ELF-1 (cell line): ENCODE data around the gene OR51D1.

Experiments used
- DNase-seq: peaks from one replicate; pipeline ENCODE4 v3.0.0-alpha.2; 2016; ENCODE audit warnings: low read depth, low spot score

Gene OR51D1, protein sequence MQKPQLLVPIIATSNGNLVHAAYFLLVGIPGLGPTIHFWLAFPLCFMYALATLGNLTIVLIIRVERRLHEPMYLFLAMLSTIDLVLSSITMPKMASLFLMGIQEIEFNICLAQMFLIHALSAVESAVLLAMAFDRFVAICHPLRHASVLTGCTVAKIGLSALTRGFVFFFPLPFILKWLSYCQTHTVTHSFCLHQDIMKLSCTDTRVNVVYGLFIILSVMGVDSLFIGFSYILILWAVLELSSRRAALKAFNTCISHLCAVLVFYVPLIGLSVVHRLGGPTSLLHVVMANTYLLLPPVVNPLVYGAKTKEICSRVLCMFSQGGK

DNA sequence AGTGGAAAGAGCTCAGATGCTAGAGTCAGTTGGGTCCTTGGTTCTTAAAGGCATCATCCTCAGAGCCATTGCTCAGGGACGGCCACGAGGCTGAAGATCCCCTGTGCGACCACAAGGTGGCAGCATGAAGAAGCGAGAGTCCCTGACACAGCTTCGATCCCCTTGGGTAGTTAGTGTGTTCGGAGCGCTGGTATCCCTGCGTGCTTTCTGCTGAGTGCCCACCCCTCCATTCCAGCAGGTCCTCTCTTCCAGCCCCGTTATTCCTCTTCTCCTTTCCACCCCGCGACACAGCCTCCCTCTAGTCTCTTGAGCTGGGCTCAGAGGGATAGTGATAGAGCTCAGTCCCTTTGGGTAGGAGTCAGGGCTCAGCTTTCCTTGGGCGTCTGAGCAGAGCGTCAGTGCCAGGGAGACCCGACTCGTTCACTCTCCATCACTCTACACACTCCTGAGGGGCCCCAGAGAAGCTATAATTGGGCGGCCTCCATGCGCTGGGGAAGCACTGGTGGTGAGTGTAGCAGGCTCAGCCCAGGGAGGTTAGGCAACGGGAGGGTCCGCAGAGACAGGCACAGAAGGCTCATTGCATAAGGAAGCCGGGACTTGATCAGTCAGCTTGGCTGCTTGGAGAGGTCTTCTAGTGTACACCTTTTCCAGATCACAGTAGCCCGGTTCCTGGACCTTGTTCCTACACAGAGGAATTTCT is at the start of gene OR51D1:
Gene OR51D1 (plus strand): TSS at position 516 of the 700 bp plus-strand sequence. CDS start 2,314 bp downstream, outside the sequence.
- DNase-seq, result peak; percentile 85

DNA sequence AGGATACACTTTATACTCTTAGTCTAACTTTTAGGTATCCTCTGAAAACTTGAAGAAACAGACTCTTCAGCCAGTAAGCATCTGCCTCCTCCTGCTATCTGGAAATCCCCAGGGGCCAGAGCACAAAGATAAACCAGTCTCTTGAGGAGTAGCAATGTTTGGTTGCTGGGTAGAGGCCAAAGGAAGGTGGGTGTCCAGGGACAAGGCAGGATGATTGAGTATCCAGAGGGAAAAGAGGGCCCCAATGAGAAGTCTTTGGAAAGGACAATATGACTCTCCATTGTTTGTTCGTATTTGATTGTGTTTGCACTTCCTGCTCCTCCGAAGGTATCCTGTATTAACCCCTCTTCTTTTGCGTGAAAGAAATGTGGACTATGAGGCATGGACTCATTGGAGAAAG is 48.3 kb upstream of the OR51D1 start:
- DNase-seq, result no peak

DNA sequence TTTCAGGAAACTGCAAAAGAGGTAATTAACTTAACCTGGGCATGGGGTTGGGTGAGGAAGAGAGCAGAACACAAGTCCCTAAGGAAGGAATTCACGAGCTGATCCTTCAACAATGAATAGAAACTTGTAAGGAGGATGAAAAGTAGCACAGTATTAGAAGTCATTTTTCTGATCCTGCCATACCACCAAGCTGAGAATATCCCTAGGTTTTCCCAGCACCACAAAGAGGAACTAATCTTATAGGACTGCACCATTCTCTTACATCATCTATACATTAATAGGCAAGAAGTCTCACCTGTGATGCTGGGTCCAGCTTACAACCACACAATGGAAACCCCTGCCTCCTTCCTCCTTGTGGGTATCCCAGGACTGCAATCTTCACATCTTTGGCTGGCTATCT is 43.5 kb upstream of the OR51D1 start, which contains the start of gene OR52I1:
Gene OR52I1 (plus strand): TSS at position 301 of the 400 bp plus-strand sequence. CDS start 0 bp downstream, at position 301.
- no peak for DNase-seq

DNA sequence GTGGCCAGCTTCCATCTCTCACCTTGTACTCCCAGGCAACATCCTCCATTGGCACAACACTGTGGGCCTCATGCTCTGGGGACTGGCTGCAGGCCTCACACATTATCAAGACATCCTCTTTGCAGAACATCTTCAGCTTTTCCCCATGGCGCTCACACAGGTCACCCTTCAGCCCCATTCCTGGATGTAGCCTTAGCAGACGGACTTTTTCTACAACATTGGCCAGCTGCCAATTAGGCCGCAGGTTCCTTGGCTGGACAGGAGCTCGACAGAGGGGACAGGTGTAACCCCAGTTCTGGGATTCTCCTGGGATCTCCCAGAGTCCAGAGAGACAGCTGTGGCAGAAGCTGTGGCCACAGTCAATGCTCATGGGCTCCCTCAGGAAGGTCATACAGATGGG is 32.2 kb upstream of the OR51D1 start:
- no peak for DNase-seq

DNA sequence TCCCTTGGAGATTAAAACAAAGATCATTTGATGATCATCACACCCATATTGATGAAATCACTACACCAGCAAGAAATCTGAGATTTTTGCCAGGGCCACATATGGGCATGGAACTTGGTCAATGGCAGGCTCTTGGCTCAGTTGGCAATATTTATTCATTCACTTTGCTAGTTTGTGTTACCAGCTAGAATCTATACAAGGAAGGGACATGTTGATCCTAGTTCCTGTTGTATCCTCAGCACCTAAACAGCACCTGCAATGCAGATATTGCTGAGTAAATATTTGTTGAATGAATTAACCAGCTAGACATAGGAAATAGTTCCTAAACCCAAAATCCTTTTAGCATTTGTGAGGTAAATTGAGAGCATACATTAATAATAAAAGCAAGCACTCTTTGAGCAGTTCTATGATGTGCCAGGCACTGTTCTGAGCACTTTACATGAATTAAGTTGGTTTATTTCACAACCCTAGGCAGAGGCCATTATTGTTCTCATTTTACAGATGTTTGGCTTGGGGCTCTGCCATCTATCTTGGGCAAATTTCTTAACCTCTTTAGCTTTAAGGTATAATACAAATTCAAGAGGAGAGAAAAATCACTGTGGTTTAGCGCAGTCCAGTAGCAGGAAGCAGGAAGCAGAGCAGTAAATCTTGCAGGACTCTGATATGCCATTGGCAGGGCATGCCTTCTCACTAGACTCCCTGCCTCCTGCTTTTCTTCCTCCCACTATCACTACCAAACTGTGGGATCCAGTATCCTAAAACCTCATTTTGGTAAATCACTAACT is 30.9 kb upstream of the OR51D1 start:
- no peak for DNase-seq

DNA sequence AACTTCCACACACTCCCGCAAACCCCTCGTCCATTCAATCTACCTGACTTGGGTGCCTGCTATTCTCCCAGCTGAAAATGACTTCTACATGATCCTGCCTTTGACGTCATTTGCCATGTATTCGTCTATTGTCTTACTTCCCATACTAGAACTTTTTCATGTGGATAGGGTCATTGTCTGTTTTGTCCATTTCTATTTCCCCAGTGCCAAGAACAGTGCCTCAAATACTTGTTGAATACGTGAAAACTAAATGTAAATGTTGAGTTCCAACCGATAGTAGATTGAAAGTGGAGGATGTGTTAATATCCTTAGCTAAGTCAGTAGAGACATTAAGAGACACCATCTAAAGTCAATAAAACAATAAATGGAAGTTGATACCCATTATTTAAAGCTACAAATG is 30.2 kb upstream of the OR51D1 start:
- no peak for DNase-seq

DNA sequence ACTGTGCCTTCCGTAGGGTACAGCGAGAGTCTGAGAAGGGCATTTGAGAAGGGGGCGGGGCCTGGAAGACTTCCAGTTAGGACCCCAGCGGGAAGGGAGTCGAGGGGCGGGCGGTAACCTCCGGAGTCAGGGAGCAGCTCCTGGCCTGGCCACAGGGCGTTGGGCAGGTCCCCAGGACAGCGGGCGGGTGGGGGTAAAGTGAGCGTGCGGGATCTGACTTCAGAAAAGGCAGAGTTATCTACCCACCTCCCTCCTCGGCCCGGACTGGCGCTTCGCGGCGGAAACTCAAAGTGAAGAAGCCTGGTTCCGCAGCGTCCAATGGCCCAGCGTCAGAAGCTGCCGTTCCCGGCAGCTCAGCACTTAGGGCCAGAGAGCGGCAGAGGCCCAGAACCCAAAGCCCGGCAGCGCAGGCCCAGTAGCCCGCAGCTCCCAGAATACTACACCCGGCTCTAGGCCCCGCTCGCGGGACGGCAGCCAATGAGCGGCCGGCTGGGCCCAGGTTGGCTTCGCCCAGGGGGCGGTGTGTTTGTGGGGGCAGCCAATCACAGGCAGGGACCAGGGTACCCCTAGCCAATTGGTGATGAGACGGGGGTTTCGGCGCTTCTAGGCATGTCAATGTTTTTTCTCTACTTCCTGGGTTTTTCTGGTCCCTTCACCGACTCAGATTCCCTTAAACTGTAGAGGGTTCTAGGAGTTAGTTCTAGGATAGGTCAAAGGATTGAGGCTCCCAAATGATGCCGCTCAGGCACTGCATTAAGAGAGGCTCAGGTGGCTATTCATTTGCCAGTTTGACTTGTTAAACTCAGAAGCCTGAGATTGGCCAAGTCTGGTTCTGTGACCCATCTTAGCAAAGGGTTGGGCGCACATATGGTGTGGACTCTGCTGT is 29.3 kb upstream of the OR51D1 start, which contains the start of gene TRIM68:
Gene TRIM68 (minus strand): TSS at position 451 of the 886 bp plus-strand sequence. CDS start 2,727 bp downstream, outside the sequence.
- peak; percentile 98 for DNase-seq

DNA sequence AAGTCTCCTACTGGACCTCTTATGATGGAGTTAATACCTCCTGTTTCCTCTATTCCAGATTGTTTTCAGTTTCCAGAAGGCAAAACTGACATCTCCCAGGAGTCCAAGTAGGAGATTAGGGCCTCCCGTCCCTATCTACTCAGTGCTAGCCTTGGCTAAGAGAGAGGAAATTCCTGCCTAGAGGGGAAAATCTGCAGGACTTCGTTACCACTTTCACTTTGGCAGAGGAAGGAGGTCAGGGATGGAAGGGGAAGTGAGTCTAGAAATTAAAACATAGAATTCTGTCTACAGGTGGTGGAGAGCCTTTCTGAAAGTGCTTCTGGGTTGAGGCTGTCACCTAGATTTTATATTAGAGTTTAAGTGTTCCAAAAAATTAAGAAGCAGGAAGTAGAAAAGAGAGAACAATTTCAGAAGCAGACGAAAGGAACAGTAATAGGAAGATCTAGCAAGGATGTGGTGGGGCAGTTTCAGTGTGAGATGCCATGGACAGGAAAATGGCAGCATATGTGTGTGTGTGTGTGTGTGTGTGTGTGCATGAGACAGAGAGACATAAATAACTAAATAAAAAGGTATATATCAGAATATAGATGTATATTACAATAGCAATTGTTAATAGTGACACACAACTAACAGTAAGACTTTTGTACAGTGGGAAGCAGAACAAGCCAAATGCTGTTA is 26.9 kb upstream of the OR51D1 start:
- DNase-seq, result no peak

DNA sequence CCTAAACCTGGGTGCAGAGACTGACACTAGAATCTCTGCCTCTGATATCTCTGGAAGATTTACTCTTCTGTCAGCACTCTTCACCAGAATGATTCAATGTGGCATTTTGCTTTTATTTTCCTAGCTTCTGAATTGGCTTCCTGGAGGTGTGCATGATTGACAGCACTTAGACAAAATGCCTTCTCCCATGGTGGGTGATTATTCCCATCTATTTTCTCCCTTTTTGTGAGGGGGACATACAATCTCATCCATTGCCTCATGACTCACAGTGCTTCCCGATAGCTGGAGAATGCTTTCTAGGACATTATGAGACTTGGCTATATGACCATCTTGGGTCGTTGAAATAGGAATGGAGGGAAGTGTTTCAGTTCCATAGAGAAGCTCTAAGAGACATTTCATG is 25.3 kb upstream of the OR51D1 start:
- DNase-seq, result no peak

DNA sequence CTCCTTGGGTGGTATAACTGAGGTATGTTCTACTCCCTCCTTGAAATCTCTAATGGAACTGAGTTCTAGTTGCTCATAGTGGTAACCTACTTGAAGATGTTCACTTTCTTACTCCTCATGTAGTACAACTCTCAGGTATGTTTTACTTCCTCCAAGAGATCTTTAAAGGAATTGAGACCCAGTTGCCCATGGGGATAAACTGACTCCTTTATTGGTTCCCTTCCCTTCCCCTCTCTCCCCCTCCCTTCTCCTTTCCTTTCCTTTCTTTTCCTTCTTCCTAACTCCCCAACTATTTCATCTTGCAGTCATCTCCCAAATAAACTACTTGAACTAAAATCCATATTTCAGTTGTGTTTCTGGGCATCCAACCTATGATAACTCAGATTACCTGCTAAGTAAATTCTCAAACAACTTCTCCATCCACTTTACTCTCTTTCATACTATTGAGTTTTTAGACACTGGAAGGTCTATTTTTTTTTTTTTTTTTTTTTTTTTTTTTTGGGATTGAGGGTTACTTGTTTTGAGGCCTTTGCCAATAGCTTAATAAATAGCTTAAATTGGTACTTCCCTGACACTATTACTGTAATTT is 21.3 kb upstream of the OR51D1 start:
- DNase-seq, result no peak

DNA sequence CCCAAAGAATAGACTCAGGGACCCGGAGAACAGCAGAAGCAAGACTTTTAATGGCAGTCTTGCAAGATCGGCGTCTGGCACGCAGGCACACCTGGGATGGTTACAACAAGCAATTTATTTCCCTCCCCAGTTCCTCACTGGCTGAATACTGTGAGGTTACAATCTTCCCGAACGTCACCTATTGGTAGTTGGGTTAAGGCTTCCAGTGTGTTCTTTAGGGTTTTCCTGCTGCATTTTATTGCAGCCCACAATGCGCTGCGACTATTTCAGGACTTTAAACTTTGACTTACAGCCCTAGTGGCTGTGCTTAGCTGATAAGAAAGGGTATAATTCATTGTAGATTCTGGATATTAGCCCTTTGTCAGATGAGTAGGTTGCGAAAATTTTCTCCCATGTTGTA is 17.8 kb upstream of the OR51D1 start:
- DNase-seq, result no peak

DNA sequence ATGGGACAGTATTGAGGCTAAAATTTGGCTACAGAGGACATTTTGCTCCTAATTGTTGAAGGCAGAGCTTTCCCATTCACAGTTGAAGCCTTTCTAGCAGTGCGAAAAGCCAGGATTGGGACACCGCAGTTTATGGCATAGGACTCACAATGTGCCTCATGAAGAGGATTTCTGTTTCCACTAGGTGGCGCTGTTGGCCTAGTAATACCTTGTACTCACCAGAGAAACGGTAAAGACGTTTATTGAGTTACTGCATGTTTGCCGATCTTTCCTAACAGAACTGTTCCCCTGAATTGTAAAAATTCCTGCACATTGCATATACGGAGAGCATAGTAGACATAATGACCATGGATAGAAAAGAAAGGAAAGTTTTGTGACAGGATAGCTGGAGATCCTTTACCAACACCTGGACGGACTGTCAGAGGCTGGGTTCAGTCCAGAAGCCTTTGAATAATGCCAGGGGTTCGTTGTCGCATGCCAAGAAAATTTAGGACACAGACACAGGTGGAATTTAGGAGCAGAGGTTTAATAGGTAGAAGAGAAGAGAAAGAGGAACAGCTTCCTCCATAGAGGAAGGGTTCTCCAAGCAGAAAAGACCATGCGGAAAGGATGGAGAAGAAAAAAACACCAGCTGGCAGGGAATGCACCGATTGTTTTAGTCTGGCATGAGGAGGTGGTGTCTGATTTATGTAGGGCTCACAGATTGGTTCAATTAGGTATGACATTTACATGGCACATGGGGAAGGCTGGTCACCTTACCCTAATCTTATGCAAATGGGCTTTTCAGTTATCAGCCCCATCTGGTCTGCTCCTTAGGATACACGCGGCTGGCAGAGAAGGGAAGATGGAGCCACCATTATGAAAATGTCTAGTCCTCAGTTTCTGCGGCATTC is 10.8 kb upstream of the OR51D1 start:
- DNase-seq, result peak; percentile 60

DNA sequence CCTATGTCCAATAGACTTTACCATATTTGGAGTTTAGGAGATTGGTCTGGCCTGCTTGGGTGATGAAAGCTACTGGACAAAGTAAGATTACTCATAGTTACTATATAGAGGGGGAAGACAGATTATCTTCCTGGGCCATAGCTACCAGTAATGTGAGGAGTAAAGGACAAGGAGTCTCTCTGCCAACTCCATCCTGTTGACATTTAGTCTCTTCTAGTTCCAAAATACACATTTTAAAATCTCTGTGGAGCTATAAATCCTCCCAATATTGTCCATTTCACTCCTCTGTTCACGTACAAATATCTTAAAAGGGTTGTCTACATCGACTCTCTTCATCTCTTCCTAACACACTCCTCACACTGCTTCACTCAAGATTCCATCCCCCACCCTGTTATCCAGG is 1.1 kb upstream of the OR51D1 start:
- DNase-seq, result no peak

DNA sequence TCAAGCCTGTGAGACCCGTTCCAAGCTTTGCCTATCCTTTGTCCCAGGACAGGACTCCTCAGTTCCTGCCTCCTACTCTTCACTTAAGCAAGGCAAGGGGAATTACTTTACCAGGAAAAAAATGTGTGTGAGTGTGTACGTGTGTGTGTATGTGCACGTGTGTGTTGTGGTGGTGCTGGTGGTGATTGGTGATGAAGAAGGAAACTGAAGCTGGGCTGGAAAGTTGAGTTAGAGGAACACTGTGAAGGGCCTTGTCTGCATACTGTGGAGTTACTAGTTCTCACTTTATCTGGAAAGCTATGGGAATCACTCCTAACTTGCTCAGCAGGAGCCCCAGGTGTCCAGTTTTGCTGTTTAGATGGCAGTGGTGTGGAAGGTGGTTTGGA is 378 bp downstream of the OR51D1 start:
- no peak for DNase-seq

DNA sequence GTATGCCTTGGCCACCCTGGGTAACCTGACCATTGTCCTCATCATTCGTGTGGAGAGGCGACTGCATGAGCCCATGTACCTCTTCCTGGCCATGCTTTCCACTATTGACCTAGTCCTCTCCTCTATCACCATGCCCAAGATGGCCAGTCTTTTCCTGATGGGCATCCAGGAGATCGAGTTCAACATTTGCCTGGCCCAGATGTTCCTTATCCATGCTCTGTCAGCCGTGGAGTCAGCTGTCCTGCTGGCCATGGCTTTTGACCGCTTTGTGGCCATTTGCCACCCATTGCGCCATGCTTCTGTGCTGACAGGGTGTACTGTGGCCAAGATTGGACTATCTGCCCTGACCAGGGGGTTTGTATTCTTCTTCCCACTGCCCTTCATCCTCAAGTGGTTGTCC is 2.7 kb downstream of the OR51D1 start:
- DNase-seq, result no peak

DNA sequence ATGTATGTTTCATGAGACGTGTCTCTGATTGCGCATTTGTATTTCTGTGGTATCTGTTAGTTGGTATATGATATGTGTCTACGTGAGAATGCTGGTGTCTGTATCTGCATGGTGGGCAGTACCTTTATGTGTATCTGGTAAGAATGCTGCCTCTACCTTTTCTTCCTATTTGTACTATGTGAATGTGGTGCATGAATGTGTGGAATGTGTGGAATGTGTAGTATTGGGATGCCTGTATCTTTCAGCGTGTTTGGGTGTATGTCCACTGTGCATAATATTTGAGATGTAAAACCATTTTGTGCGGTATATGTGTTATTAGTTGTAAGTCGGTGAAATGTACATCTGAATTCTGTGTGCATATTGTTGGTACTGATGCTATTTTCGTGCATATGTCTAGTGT is 4.2 kb downstream of the OR51D1 start:
- no peak for DNase-seq

DNA sequence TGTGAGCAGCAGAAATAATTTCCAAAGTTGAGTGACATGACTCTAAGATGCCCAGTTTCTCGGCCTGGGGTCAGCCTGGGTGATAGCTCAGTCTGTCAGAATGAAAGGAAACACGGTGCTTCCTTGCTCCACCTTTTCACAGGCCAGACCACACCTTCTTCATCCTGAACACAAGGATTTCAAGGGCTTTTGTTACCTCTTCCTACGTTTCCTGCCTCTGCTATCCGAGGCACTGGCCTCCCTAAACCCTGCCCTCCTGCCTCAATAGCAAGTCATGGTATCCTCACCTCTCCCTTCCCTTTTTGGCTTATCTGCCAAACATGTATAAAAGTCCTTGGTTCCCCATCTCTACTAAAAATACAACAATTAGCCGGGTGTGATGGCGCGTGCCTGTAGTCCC is 4.8 kb downstream of the OR51D1 start:
- no peak for DNase-seq

DNA sequence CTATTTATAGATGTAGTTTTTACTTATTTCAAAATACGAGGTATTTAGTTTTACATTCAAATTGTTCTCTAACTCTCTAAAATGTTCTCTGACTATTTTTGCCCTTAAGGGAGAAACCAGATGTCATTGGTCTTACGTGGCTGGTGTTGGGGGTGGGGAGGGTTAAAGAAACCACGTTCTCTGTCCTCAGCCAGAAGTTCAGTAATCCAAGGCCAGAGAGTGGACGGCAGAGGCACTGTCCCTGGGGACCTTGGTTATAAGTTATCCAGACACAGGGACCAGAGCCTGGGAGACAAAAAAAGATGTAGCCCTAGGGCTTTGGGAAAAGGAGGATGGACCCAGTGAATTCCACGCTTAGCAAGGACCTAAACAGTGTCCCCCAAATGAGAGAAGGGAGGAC is 5.8 kb downstream of the OR51D1 start:
- no peak for DNase-seq

DNA sequence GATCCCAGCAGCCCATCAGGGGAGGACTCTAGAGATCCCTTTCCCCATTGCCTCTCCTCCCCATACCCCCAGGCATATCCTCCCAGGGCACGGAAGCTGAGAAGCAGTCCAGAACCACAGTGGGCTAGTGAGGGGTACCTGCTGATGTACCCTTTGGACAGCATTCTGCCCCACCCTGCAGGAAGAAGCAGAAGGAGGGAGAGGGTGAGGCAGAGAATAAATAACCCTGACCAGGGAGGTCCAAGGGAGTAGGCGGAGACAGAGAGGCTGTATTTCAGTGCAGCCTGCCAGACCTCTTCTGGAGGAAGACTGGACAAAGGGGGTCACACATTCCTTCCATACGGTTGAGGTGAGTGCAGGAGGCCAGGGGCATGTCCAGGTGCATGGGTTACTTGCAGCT is 6.4 kb downstream of the OR51D1 start, which contains the start of gene OR51E1:
Gene OR51E1 (plus strand): TSS at position 301 of the 400 bp plus-strand sequence. CDS start 8,545 bp downstream, outside the sequence.
- no peak for DNase-seq
